Measurements from ENCODE around the gene PGA5.
A peak's percentile ranks its signal among the peaks of the same experiment; 100 is the strongest.

Gene PGA5

DNA sequence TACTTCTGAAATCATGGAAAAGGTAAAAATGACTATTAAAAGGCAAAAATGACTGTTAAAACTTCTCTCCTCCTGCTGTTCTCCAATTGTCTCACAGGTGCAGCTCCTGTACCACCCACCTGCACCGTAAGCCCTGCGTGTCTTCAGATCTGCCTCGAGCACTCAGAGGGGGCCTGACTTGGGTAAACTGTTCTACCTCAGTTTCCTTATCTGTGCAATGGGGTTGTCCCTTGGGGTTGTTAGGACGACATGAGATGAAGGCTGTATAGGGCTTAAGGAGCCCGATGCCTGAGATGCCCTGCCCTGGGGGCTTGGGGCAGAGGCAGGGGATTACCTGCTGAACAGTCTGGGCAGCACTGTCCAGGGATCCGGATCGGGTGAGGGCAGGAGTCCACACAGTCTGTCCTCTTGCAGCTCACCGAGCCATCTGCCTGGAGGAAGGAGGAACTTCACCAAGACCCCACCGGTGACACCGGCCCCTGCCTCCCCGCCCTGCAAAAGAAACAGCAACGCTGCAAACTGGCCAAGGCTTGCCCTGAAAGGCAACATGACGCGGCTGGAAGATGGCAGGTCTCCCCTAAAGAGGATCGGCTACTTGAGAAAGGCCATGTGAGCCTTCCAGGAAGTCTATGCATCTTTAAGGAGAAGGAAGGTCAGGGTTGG lies 27.7 kb downstream of the PGA5 start:
- TF ChIP-seq PAX5 (IDR thresholded peaks at IDR 0.05; ENCODE audit: insufficient read depth, low read length, severe bottlenecking) (no peak), SPI1 (IDR thresholded peaks at IDR 0.05; ENCODE audit: low read depth, low read length) (no peak), POLR2AphosphoS5 (IDR thresholded peaks at IDR 0.05; ENCODE audit: low read depth, low read length) (no peak), POLR2A (IDR thresholded peaks at IDR 0.05; ENCODE audit: low read depth, low read length) (no peak), POU2F2 (IDR thresholded peaks at IDR 0.05; ENCODE audit: low read depth, low read length) (no peak), TAF1 (IDR thresholded peaks at IDR 0.05; ENCODE audit: low read depth, low read length) (no peak)
- DNase-seq (ENCODE audit: insufficient read length, low spot score): no peak
- no peak for FAIRE-seq

DNA sequence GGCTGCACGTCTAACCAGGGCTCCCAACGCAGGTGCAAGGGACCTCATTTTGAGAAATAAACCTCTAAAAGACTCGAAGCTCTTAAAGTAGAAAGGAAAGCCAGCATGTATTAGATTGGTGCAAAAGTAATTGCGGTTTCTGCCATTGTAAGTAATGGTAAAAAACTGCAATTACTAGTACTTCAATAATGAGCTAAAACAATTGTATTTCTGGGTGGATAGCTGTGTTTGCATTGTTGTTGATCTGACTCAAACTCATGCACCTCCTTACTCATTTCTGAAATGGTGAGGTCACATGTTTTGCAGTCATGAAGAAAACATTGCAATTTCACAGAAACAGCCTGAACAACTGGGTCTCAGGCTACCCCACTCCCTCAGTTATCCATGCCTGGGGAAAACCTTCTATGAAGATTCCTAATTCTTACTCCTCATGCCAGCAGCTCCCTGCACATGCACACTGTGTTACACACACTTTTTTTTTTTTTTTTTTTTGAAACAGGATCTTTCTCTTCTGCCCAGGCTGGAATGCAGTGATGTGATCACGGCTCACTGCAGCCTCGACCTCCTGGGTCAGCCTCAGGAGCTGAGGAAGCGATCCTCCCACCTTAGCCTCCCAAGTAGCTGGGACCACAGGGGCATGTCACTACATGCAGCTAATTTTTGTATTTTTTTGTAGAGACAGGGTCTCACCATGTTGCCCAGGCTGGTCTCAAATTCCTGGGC lies 29.5 kb downstream of the PGA5 start:
- no peak for TF ChIP-seq TAF1 (IDR thresholded peaks at IDR 0.05; ENCODE audit: low read depth, low read length)
- no peak for TF ChIP-seq POLR2A (IDR thresholded peaks at IDR 0.05; ENCODE audit: low read depth, low read length)
- no peak for TF ChIP-seq PAX5 (IDR thresholded peaks at IDR 0.05; ENCODE audit: insufficient read depth, low read length, severe bottlenecking)
- TF ChIP-seq POU2F2 (IDR thresholded peaks at IDR 0.05; ENCODE audit: low read depth, low read length): no peak
- no peak for TF ChIP-seq POLR2AphosphoS5 (IDR thresholded peaks at IDR 0.05; ENCODE audit: low read depth, low read length)
- TF ChIP-seq SPI1 (IDR thresholded peaks at IDR 0.05; ENCODE audit: low read depth, low read length): no peak
- peak; percentile 9 for FAIRE-seq
- peak; percentile 49 for DNase-seq (ENCODE audit: insufficient read length, low spot score)

DNA sequence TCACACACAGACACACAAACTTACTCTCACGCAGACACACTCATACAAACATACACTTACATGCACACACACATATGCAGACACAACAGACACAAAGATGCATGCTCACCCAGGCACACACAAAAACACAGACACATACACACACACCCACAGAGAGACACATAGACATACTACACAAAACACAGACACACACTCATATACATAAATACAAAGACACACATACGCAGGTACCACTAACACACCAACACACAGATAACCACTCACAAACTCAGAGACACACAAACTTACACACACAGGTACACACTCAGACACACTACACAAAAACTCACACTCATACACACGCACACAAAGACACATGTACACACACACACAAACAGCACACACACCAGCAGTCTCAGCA lies 31.8 kb downstream of the PGA5 start:
- DNase-seq (ENCODE audit: insufficient read length, low spot score) (no peak), FAIRE-seq (no peak)
- TF ChIP-seq SPI1 (IDR thresholded peaks at IDR 0.05; ENCODE audit: low read depth, low read length): no peak
- TF ChIP-seq PAX5 (IDR thresholded peaks at IDR 0.05; ENCODE audit: insufficient read depth, low read length, severe bottlenecking): no peak
- no peak for TF ChIP-seq TAF1 (IDR thresholded peaks at IDR 0.05; ENCODE audit: low read depth, low read length)
- no peak for TF ChIP-seq POU2F2 (IDR thresholded peaks at IDR 0.05; ENCODE audit: low read depth, low read length)
- no peak for TF ChIP-seq POLR2AphosphoS5 (IDR thresholded peaks at IDR 0.05; ENCODE audit: low read depth, low read length)
- TF ChIP-seq POLR2A (IDR thresholded peaks at IDR 0.05; ENCODE audit: low read depth, low read length): no peak

DNA sequence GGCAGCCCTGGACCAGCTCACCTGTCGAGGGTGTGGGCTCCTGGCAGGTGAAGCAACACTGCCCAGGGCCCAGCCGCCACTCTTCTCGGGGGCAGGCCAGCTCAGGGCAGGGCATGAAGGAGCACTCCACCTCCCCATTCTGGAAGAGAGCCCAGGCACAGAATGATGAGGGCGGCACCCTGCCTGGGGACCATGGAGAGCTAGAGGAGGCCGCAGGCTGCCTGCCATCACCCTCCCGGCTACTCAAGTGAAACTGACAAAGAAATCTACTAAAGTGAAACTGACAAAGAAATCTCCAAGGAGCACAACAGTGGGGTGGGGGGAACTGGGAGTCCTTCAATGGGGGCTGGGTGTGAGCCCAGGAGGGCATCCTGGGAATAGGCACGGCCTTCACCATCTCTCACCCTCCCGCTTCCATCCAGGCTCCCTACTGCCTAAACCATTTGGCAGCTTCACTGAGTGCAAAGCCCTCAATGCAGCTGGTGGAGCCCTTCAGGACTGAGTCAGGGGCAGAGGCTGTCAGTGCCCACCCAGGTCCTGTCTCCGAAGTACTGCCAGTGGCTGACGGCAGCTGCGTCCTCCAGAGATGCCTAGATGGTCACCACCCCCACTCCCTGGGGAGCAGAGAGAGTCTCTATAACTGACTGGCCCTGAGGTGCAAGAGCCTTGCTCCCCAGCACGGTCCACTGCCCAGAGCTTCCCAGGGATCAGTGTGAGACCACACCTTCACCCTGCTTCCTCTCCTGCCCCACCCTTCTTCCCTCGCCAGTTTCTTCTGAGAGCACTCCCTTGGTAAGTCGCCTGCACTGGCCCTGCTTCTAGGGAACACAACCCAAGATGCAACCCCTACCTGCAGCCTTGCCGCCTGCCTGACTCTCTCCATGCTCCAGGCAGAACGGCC lies 32.5 kb downstream of the PGA5 start:
- no peak for DNase-seq (ENCODE audit: insufficient read length, low spot score)
- no peak for FAIRE-seq
- TF ChIP-seq PAX5 (IDR thresholded peaks at IDR 0.05; ENCODE audit: insufficient read depth, low read length, severe bottlenecking) (no peak), POU2F2 (IDR thresholded peaks at IDR 0.05; ENCODE audit: low read depth, low read length) (no peak), TAF1 (IDR thresholded peaks at IDR 0.05; ENCODE audit: low read depth, low read length) (no peak), POLR2A (IDR thresholded peaks at IDR 0.05; ENCODE audit: low read depth, low read length) (no peak), SPI1 (IDR thresholded peaks at IDR 0.05; ENCODE audit: low read depth, low read length) (no peak), POLR2AphosphoS5 (IDR thresholded peaks at IDR 0.05; ENCODE audit: low read depth, low read length) (no peak)

DNA sequence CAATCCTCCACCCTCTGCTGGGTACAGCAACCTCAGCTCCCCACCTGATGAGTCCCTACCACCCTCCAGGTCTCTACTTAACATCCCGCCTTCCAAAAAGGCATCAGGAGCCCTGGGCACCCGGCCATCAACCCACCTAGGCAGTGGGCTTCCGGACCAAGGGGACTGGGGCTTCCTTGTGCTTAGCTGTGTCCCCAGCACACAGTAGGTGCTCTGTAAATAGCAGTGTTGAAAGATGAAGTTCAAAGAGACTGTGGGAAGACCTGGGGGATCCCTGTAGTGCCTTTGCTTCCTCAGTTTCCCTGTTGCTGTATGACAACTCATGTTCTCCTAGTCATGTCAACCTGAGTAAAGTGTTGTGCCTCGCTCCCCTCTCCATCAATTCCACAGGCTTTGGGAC lies 33.1 kb downstream of the PGA5 start:
- no peak for TF ChIP-seq POU2F2 (IDR thresholded peaks at IDR 0.05; ENCODE audit: low read depth, low read length)
- no peak for TF ChIP-seq POLR2AphosphoS5 (IDR thresholded peaks at IDR 0.05; ENCODE audit: low read depth, low read length)
- TF ChIP-seq SPI1 (IDR thresholded peaks at IDR 0.05; ENCODE audit: low read depth, low read length): no peak
- no peak for TF ChIP-seq TAF1 (IDR thresholded peaks at IDR 0.05; ENCODE audit: low read depth, low read length)
- TF ChIP-seq POLR2A (IDR thresholded peaks at IDR 0.05; ENCODE audit: low read depth, low read length): no peak
- no peak for TF ChIP-seq PAX5 (IDR thresholded peaks at IDR 0.05; ENCODE audit: insufficient read depth, low read length, severe bottlenecking)
- DNase-seq (ENCODE audit: insufficient read length, low spot score): no peak
- no peak for FAIRE-seq

DNA sequence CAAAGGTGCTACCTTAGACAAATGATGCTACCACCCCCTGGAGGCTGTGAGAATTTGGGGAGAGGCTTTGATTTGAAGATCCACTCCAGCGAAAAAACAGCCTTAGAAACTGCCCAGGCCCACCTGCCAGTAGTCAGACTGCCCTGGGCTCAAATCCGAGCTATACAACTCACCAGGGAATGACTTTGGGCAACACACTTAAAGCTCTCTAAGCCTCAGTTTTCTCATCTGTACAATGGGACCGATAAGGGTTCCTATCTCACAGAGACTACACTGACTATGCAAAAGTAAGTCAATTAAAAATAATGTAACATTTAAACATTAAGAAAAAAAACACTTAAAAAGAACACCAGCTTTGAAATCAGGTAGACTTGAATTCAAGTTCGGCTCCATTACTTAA lies 34.2 kb downstream of the PGA5 start:
- no peak for FAIRE-seq
- no peak for DNase-seq (ENCODE audit: insufficient read length, low spot score)
- no peak for TF ChIP-seq POLR2AphosphoS5 (IDR thresholded peaks at IDR 0.05; ENCODE audit: low read depth, low read length)
- no peak for TF ChIP-seq POLR2A (IDR thresholded peaks at IDR 0.05; ENCODE audit: low read depth, low read length)
- no peak for TF ChIP-seq SPI1 (IDR thresholded peaks at IDR 0.05; ENCODE audit: low read depth, low read length)
- TF ChIP-seq PAX5 (IDR thresholded peaks at IDR 0.05; ENCODE audit: insufficient read depth, low read length, severe bottlenecking): no peak
- TF ChIP-seq TAF1 (IDR thresholded peaks at IDR 0.05; ENCODE audit: low read depth, low read length): no peak
- no peak for TF ChIP-seq POU2F2 (IDR thresholded peaks at IDR 0.05; ENCODE audit: low read depth, low read length)

DNA sequence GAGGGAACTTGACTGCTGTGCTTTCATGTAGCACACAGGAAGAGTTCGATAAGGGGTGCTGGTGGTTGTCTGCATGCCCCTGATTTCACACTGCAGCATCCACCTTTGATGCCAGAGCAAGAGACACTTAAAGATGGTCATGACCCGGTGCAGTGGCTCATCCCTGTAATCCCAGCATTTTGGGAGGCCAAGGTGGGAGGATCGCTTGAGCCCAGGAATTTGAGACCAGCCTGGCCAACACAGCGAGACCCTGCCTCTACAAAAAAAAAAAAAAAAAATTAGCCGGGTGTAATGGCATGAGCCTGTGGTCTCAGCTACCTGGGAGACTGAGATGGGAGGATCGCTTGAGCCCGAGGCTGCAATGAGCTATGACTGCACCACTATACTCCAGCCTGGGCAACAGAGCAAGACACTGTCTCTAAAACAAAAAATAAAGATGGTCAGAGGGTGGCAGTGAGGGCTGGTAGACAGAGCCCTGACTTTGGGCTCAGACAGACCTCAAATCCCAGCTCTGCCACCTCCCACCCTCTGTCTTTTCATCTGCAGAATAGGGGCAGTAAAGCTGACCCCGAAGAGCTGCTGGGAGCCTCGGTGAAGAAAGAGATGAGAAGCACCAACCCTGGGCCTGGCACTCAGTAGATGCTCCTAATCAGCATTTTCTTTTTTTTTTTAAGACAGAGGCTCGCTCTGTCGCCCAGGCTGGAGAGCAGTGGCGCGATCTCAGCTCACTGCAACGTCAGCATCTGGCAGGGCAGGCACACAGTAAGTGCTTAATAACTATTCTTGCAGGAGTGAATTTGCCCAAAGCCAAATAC lies 36.4 kb downstream of the PGA5 start:
- DNase-seq (ENCODE audit: insufficient read length, low spot score) (no peak), FAIRE-seq (no peak)
- TF ChIP-seq SPI1 (IDR thresholded peaks at IDR 0.05; ENCODE audit: low read depth, low read length): no peak

DNA sequence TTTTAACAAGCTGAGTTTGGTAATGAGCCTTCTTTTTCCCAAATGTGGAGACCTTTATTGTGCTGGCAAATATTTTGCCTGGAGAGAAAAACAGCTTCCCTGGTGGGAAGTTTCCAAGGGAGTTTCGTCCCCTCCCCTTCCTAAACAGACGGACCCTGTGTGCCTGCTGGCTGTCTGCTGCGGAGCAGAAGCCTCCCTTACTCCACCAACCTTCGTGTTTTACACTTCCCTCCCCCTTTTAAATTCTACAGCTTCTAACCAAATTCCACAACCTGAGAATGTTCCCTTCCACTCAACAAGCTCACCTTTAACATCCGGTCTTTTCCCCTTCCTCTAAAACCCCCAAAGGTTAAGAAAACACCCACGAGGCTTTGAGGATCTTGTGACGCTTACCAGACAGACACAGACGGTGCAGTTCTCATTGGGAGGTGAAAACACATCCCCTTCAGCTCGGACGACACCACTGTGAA lies 37.1 kb downstream of the PGA5 start:
- FAIRE-seq: no peak
- no peak for DNase-seq (ENCODE audit: insufficient read length, low spot score)
- TF ChIP-seq POU2F2 (IDR thresholded peaks at IDR 0.05; ENCODE audit: low read depth, low read length) (no peak), SPI1 (IDR thresholded peaks at IDR 0.05; ENCODE audit: low read depth, low read length) (no peak), PAX5 (IDR thresholded peaks at IDR 0.05; ENCODE audit: insufficient read depth, low read length, severe bottlenecking) (no peak), POLR2AphosphoS5 (IDR thresholded peaks at IDR 0.05; ENCODE audit: low read depth, low read length) (no peak), TAF1 (IDR thresholded peaks at IDR 0.05; ENCODE audit: low read depth, low read length) (no peak), POLR2A (IDR thresholded peaks at IDR 0.05; ENCODE audit: low read depth, low read length) (no peak)

Data from GM12891 (cell line).